Esophagus squamous epithelium (tissue), 4 donors: ENCODE results near the gene SLC22A7.

Source experiments
- CTCF ChIP-seq, 6 experiments: fragments of 450-650 bp in 4 of 6; fragments of 200-600 bp in 2 of 6; sonication (generic) in 2 of 6; IDR thresholded peaks; one replicate each; pipeline ENCODE4 v1.5.1; 2016 to 2019; ENCODE audit warnings: antibody characterized with exemption in 6 of 6, mild to moderate bottlenecking in 4 of 6, moderate library complexity in 4 of 6
- POLR2A ChIP-seq, 4 donors: fragments of 450-650 bp; IDR thresholded peaks; one replicate each; pipeline ENCODE4 v1.6.1; 2017; ENCODE audit warnings: antibody characterized with exemption in 4 of 4, mild to moderate bottlenecking in 4 of 4, moderate library complexity in 3 of 4

DNA sequence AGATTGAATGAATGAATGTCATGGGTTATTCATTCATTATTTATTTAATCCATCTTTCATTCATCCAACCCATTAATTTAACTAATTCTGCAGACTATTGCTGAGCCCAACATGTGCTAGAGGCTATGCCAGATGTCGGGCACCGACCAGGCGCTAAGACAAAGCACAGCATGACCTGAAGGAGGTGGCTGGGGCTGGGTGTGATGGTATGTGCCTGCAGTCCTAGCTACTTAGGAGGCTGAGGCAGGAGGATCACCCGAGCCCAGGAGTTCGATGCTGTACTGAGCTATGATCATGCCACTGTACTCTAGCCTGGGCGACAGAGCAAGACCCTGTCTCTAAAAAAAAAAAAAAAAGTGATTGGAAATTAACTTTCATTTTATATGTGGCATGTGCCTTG lies 5.7 kb upstream of the SLC22A7 start:
- TF ChIP-seq CTCF (IDR thresholded peaks at IDR 0.05) (no peak), POLR2A (IDR thresholded peaks at IDR 0.05) (no peak)
